ENCODE data around the gene RAI14.
"Not testable (repeated sequence)": the region's sequence is repeated elsewhere in the genome, so short reads cannot be mapped to it uniquely, and the experiment has no call there.

RAI14 gene

GRCh38 chr5:34802834-34803563, 146.9 kb downstream of the RAI14 start:
- Mint-ChIP-seq H3K36me3 (ENCODE audit: low read depth) (no peaks in the 10 kb centered on the region), H3K27me3 (no peaks in the 10 kb centered on the region), H3K4me3 (no peak overlapping the region), H3K4me1 (ENCODE audit: low read depth) (no peaks in the 10 kb centered on the region), H3K27ac (no peak overlapping the region), H3K9me3 (no peaks in the 10 kb centered on the region)

DNA sequence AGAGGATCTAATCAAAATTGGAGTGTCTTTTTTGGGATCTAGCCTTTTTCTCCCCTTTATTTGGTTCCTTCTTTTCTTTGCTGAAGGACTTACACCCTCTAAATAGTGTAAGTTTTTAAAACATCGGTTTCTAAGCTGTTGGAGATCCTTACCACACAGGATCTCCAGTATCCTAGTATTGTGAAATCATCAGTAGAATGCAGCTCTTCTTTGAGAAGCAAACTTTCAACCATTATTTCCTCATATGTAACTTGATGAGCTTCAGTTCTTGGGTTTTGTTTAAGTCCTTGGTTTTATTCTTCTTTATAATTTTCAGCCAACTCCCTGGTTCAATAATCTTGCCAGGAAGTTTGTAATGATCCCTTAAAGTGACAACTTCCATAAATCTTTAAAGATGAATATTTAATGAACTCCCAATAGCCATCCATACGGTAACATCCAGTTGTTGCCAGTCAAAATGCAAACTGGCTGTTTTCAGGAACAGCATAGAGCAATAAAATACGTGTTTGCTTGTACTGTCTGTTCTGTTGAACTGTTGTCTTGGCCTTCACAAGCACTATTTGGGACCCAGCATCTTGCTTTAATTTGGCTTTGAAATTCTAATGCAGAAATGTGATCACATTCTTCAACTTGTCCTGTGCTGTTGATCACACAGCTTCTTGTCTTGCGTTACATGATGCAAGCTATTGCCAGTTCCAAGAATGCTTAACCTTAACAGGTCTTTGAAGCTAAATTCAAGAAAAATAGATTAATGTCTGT, 148.0 kb downstream of the RAI14 start:
- Mint-ChIP-seq H3K9me3 (no peaks in the 10 kb centered on the region), H3K27me3 (no peaks in the 10 kb centered on the region), H3K4me1 (ENCODE audit: low read depth) (no peaks in the 10 kb centered on the region), H3K27ac (no peak overlapping the region), H3K4me3 (no peak overlapping the region), H3K36me3 (ENCODE audit: low read depth) (no peaks in the 10 kb centered on the region)

DNA sequence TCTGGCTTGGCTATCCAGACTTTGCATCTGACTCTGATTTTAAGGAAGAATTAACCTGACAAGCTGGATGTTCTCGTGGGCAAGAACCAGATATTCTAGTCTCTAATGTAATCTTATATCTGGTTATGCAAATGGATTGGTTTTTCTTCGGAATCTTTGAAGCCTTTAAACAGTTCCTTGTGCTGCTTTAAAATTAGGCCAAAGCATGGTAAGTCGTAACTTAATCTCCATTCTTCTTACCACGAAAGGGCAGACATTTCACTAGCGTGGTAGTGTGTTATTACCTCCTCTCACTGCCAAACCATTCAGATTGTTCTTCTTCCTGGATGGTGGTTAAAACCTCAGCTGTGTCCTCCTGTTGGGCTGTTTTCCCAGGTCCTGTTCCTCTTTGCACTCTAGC, 148.8 kb downstream of the RAI14 start:
- Mint-ChIP-seq H3K9me3 (no peaks in the 10 kb centered on the region), H3K4me1 (ENCODE audit: low read depth) (no peaks in the 10 kb centered on the region), H3K27ac (no peak overlapping the region), H3K27me3 (no peaks in the 10 kb centered on the region), H3K36me3 (ENCODE audit: low read depth) (no peaks in the 10 kb centered on the region), H3K4me3 (no peak overlapping the region)

DNA sequence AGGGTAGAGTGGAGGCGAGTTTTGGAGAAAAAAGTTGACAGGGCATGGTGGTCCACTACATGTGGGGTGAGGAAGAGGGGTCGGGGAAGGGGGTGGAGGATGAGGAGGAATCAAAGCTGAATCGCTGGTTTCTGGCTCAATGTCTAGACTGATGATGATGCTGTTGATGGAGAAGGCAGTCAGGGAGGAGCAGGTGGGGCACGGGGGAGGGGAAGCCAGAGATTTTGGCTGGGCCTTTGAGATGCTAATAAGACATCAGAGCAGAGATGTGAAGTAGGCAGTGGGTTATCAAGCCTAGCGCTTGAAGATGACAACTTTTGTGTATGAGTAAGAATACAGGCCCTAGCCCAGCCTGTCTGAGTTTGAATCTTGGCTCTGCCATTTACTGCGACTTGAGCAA, 150.4 kb downstream of the RAI14 start:
- H3K36me3 Mint-ChIP-seq (ENCODE audit: low read depth), result no peaks in the 10 kb centered on the region
- no peaks in the 10 kb centered on the region for H3K4me1 Mint-ChIP-seq (ENCODE audit: low read depth)
- H3K4me3 Mint-ChIP-seq, result no peak overlapping the region
- H3K27ac Mint-ChIP-seq, result no peak overlapping the region
- H3K27me3 Mint-ChIP-seq, result no peaks in the 10 kb centered on the region
- H3K9me3 Mint-ChIP-seq, result no peaks in the 10 kb centered on the region

- no peak overlapping the region for H3K4me3 Mint-ChIP-seq
- no peaks in the 10 kb centered on the region for H3K9me3 Mint-ChIP-seq
- no peaks in the 10 kb centered on the region for H3K4me1 Mint-ChIP-seq (ENCODE audit: low read depth)
- H3K27ac Mint-ChIP-seq, result no peak overlapping the region
- H3K36me3 Mint-ChIP-seq (ENCODE audit: low read depth), result no peaks in the 10 kb centered on the region
- H3K27me3 Mint-ChIP-seq, result peaks cover 5% of the 10 kb centered on the region
Observed at GRCh38 chr5:34811706-34812105, 155.6 kb downstream of the RAI14 start.

- Mint-ChIP-seq H3K36me3 (ENCODE audit: low read depth) (no peaks in the 10 kb centered on the region), H3K4me1 (ENCODE audit: low read depth) (no peaks in the 10 kb centered on the region), H3K4me3 (no peak overlapping the region), H3K9me3 (no peaks in the 10 kb centered on the region), H3K27me3 (peaks cover 5% of the 10 kb centered on the region), H3K27ac (no peak overlapping the region)
Observed at GRCh38 chr5:34813509-34813908, 157.4 kb downstream of the RAI14 start.

GRCh38 chr5:34817558-34818351, 161.6 kb downstream of the RAI14 start:
- Mint-ChIP-seq H3K27me3 (peaks cover 5% of the 10 kb centered on the region), H3K27ac (no peak overlapping the region), H3K9me3 (no peaks in the 10 kb centered on the region), H3K36me3 (ENCODE audit: low read depth) (no peaks in the 10 kb centered on the region), H3K4me3 (no peak overlapping the region), H3K4me1 (ENCODE audit: low read depth) (no peaks in the 10 kb centered on the region)

GRCh38 chr5:34818717-34819116, 162.6 kb downstream of the RAI14 start:
- Mint-ChIP-seq H3K9me3 (no peaks in the 10 kb centered on the region), H3K27me3 (no peaks in the 10 kb centered on the region), H3K4me3 (no peak overlapping the region), H3K4me1 (ENCODE audit: low read depth) (no peaks in the 10 kb centered on the region), H3K27ac (no peak overlapping the region), H3K36me3 (ENCODE audit: low read depth) (no peaks in the 10 kb centered on the region)

- no peaks in the 10 kb centered on the region for H3K9me3 Mint-ChIP-seq
- no peaks in the 10 kb centered on the region for H3K36me3 Mint-ChIP-seq (ENCODE audit: low read depth)
- H3K4me3 Mint-ChIP-seq, result no peak overlapping the region
- H3K27ac Mint-ChIP-seq, result no peak overlapping the region
- H3K27me3 Mint-ChIP-seq, result peaks cover 9% of the 10 kb centered on the region
- no peaks in the 10 kb centered on the region for H3K4me1 Mint-ChIP-seq (ENCODE audit: low read depth)
Observed at GRCh38 chr5:34820593-34820992, 164.5 kb downstream of the RAI14 start.

DNA sequence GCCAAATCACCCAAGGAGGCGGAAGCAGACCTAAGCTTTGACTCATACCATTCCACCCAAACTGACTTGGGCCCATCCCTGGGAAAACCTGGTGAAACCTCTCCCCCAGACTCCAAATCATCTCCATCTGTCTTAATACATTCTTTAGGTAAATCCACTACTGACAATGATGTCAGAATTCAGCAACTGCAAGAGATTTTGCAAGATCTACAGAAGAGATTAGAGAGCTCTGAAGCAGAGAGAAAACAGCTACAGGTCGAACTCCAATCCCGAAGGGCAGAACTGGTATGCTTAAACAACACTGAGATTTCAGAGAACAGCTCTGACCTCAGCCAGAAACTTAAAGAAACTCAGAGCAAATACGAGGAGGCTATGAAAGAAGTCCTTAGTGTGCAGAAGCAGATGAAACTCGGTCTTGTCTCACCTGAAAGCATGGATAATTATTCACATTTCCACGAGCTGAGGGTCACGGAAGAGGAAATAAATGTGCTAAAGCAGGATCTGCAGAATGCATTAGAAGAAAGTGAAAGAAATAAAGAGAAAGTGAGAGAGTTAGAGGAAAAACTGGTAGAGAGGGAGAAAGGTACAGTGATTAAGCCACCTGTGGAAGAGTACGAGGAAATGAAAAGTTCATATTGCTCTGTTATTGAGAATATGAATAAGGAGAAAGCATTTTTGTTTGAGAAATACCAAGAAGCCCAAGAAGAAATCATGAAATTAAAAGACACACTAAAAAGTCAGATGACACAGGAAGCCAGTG, 167.0 kb downstream of the RAI14 start:
- H3K4me1 Mint-ChIP-seq (ENCODE audit: low read depth), result no peaks in the 10 kb centered on the region
- no peak overlapping the region for H3K4me3 Mint-ChIP-seq
- H3K27me3 Mint-ChIP-seq, result peaks cover 18% of the 10 kb centered on the region
- no peaks in the 10 kb centered on the region for H3K9me3 Mint-ChIP-seq
- H3K36me3 Mint-ChIP-seq (ENCODE audit: low read depth), result no peaks in the 10 kb centered on the region
- H3K27ac Mint-ChIP-seq, result no peak overlapping the region

DNA sequence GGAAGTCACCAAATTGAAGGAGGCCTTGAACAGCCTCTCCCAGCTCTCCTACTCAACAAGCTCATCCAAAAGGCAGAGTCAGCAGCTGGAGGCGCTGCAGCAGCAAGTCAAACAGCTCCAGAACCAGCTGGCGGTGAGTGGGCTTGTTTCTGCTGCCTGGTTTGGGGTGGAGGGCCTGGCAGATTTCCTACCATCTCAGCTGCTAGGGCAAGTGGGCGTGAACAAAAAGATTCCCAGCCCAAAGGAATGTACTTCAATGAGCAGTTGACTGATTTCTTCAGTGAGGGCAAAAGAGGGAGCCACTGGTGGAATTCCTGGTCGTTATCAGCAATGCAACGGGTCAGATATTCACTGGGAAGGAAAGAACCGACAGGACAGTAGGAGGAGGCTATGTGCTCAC, 170.2 kb downstream of the RAI14 start:
- H3K36me3 Mint-ChIP-seq (ENCODE audit: low read depth), result no peaks in the 10 kb centered on the region
- H3K27ac Mint-ChIP-seq, result no peak overlapping the region
- H3K27me3 Mint-ChIP-seq, result peaks cover 18% of the 10 kb centered on the region
- no peaks in the 10 kb centered on the region for H3K9me3 Mint-ChIP-seq
- H3K4me1 Mint-ChIP-seq (ENCODE audit: low read depth), result no peaks in the 10 kb centered on the region
- no peak overlapping the region for H3K4me3 Mint-ChIP-seq

GRCh38 chr5:34827588-34828506, 171.7 kb downstream of the RAI14 start:
- no peaks in the 10 kb centered on the region for H3K9me3 Mint-ChIP-seq
- H3K36me3 Mint-ChIP-seq (ENCODE audit: low read depth), result no peaks in the 10 kb centered on the region
- peaks cover 18% of the 10 kb centered on the region for H3K27me3 Mint-ChIP-seq
- no peaks in the 10 kb centered on the region for H3K4me1 Mint-ChIP-seq (ENCODE audit: low read depth)
- no peak overlapping the region for H3K27ac Mint-ChIP-seq
- no peak overlapping the region for H3K4me3 Mint-ChIP-seq

DNA sequence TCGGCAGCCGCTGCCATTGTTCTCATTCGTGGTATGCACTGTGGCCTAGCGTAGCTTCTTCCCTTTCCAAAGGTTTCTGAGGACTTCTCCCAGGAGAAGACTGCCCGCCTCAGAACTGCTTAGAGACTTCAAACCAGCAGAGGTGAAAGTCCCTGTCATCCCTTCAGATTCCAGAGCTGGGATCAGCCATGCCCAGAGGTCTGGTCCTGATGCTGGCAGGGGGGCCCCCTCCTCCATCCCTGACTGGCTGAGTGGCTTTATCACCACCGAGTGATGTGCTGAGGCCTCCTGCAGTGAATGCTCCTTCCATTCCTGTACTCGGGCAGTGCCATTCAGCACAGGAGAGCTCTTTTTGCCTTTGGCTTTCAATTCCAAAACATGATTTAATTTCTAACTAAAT, 174.7 kb downstream of the RAI14 start:
- H3K27ac Mint-ChIP-seq; H3K9me3 Mint-ChIP-seq; H3K4me3 Mint-ChIP-seq; H3K27me3 Mint-ChIP-seq; H3K36me3 Mint-ChIP-seq (ENCODE audit: low read depth); H3K4me1 Mint-ChIP-seq (ENCODE audit: low read depth): not testable (repeated sequence)

- Mint-ChIP-seq H3K36me3 (ENCODE audit: low read depth) (no peaks in the 10 kb centered on the region), H3K9me3 (no peaks in the 10 kb centered on the region), H3K27me3 (peaks cover 5% of the 10 kb centered on the region), H3K4me3 (no peak overlapping the region), H3K4me1 (ENCODE audit: low read depth) (no peaks in the 10 kb centered on the region), H3K27ac (no peak overlapping the region)
Observed at GRCh38 chr5:34831303-34831702, 175.2 kb downstream of the RAI14 start.

Measured in stimulated activated naive CD8-positive, alpha-beta T cell treated with anti-CD3 and anti-CD28 coated beads, Interleukin-15, Interleukin-2, amounts not matched to agents 100 ng/mL and 50 ng/mL, for 24 hours (primary cell).